COR-L47 (cell line): ENCODE results near the gene KRTAP10-3.
A peak's percentile ranks its signal among the peaks of the same experiment; 100 is the strongest.
"Not testable (repeated sequence)": the region's sequence is repeated elsewhere in the genome, so short reads cannot be mapped to it uniquely, and the experiment has no call there.

Experiments used
- DNase-seq: peaks from one replicate; lab custom pipeline; 2025; lab: John Stamatoyannopoulos, UW

The KRTAP10-3 gene, protein sequence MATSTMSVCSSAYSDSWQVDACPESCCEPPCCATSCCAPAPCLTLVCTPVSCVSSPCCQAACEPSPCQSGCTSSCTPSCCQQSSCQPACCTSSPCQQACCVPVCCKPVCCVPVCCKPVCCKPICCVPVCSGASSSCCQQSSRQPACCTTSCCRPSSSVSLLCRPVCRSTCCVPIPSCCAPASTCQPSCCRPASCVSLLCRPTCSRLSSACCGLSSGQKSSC

DNA sequence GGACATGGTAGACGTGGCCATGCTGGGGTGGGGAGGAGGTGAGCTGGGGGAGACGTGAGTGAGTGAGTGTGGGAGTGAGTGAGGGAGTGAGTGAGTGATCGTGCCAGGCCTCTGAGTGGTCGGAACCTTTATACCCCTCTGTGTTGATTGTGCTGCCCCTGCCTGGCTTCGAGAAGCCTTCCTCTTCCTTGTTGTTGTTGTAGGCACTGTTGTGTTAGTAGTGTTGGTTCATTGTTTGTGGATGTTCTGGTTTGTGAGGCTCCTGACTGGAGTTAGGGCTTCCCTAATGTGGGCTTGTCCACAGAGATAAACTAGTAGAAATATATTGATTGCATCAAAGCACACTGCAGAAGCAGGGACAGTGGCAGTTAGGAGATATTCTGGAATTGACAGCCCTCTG is at the start of gene KRTAP10-3:
Gene KRTAP10-3 (minus strand): TSS at position 101 of the 400 bp plus-strand sequence. CDS start 80 bp downstream, at position 21.
- no peak for DNase-seq

DNA sequence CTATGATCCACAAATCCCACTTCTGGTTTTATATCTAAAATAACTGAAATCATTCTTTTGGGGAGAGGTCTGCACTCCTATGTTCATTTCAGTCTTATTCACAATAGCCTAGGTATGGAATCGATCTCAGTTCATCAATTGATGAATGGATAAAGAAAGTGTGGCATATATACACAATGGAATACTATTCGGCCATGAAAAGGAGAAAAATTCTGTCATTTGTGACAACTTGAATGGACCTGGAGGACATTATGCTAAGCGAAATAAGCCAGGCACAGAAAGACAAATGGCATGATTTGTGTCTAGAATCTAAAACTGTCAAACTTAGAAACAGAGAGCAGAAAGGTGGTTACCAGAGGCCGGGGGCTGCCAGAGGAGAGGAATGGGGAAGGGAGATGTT is 47.9 kb upstream of the KRTAP10-3 start:
- no peak for DNase-seq

DNA sequence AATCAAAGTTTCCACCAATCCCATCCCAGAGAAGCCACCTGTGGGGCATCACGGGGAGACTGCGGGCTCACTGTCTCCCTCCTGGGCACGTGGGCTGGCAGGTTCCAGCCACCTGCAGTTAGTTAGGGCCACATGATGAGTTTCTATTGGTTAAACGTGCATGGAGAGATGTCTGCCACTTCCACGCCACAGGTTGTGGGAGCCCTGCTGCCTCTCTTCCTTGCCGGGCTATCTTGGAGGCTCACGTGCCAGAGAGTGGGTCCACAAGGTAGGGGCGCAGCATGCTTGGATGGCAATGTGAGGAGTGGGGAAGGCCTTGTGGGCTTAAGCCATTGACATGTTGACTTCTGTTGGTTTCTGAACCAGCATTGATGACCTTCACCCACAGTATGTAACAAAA is 45.3 kb upstream of the KRTAP10-3 start:
- no peak for DNase-seq

DNA sequence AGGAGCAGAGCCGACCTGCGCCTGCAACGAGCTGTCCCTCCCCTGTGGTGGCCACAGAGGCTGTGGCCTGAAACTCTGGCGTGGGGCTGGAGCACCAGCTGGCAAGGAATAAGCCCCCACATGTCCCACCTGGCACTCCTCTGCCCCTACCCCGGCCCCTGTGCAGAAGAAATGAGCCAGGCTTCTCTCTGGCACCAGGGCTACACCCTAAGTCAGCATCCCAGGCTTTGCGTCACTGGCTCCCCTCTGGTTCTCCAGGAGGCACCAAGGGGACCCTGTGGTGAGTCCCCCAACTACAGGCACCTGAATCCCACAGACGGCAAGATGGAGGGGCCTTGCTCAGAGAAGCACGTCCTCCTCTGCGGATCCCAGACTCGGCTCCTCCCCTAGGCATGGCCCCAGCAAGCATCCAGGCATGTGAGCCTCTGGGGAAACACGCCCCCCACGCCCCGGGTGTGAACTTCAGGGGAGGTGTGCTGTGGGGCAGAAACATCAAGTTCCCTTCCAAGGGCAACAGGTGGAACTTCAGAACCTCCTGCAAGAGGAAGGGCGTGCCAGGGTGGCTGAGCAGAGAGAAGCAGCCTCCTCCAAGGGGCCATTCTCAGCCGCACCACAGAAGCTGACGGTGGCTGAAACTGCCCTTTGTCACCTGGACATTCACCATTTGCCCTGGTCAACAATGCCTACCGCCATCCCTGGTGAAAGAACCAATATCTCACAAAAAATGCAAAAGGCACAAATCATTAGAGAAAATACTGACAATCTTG is 44.7 kb upstream of the KRTAP10-3 start:
- no peak for DNase-seq

DNA sequence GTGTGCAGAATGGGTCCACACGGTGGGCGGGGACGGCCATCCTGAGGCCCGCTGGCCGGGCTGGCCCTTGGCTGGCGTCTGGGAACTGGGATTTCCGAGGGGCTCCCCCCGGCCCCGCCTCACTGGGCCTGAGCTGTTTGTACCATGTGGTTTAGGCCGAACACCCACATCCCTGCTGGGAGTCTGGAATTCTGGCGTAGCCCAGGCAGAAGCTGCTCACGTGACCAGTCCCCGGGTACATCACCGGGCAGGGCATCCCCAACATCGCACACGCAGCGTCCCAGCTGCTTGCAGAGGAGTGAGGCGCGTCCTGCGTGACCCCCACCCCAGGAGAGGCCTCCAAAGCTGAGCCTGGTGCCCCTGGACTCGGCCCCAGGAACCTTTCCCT is 43.9 kb upstream of the KRTAP10-3 start:
- DNase-seq = no peak

DNA sequence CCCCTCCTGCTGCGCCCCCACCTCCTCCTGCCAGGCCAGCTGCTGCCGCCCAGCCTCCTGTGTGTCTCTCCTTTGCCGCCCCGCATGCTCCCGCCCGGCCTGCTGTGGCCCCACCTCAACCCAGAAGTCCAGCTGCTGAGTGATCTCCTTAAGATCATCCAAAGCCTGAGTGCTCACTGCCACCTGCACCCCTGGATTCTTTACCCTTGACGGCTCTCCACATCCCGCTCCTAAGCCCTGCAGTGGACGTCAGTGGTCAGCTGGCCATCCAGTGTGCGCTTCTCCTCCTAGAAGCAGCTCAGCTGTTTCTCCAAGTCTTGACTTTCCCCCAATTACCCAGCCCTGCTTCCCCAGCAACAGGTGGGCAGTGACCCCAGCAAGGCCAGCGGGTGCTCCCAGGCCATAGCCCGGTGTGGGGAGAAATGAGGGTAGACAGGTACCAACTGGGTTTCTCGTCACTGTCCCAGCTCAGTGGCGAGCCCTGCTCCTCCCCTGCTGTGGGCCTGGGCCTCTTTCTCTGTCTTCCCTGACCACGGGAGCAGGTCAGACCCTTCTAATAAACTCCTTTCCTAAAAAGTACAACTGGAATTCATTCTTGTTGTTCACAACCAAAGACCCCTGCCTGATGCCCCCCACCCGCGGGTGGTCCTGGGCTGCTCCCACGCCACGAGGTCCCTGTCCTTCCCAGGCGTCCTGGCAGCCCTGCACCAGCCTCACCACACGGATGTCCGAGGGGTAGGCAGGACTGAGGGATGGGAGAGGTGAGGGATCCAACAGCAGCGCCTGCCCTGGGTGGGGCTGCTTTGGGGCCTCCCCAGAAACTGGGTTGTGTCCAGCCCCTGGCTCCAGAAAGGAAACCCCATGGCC is 43.2 kb upstream of the KRTAP10-3 start:
- no peak for DNase-seq

DNA sequence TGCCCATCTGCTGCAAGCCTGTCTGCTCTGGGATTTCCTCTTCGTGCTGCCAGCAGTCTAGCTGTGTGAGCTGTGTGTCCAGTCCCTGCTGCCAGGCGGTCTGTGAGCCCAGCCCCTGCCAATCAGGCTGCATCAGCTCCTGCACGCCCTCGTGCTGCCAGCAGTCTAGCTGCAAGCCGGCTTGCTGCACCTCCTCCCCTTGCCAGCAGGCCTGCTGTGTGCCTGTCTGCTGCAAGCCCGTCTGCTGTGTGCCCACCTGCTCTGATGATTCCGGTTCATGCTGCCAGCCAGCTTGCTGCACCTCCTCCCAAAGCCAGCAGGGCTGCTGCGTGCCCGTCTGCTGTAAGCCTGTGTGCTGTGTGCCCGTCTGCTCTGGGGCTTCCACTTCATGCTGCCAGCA is 42.5 kb upstream of the KRTAP10-3 start:
- not testable (repeated sequence) for DNase-seq

DNA sequence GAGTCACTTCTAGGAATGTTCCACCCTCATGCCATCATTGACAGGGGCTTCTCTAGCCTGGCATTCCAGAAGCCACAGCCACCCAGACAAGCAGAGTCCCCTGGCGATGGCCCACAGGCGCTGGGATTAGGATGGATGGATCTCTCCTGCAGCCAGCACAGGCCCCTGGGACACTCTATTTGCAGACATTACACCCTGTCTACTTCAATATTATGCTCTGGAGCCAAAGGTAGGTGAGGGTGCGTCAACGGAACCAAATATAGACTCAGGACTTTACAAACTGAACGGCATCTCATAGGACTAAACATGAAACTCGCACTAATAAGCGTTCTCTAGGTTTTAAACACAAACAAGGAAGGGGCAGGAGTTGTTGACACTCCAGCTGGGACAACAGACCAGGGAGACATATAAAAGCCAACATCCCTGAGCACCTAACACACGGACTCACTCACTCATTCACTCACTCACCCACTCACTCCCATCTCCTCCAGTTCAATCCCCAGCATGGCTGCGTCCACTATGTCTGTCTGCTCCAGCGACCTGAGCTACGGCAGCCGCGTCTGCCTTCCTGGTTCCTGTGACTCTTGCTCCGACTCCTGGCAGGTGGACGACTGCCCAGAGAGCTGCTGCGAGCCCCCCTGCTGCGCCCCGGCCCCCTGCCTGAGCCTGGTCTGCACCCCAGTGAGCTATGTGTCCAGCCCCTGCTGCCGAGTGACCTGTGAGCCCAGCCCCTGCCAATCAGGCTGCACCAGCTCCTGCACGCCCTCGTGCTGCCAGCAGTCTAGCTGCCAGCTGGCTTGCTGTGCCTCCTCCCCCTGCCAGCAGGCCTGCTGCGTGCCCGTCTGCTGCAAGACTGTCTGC is 41.8 kb upstream of the KRTAP10-3 start, which contains the start of gene KRTAP10-7:
Gene KRTAP10-7 (plus strand): TSS at position 480 of the 861 bp plus-strand sequence. CDS start 25 bp downstream, at position 505.
- DNase-seq = not testable (repeated sequence)

DNA sequence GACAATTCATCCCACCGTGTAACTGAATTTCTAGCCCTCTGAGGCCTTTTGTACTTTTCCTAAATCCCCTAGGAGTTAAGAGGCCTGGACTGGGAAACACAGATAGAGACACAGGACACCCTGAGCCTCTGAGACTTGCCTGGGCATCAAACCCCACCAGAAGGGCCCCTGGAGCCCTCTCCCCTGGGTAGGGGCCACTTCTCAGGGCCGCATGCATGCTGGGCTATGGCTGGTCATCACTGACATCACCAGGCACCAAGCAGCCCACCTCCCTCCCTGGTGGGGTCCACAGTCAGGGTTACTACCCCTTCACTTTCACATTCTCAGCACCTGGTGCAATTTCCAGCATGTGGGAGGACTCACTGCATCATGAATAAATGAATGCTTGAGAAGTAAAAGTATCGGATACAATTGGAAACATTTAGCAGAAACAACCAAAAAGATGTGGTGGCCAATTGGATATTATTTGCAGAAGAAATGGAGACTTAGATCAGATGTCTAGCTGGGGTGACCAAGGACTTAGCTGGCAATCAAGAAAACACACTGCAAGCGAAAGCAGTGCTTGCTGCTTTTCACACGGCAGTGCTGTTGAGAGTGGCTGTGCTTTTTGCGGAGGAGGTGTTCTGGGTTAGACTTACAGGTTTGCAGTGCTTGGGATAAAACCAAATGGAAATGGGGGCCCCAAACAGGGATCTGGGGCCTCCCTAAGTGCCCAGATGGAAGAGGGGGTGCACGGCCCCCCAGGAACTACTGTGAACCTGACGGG is 40.9 kb upstream of the KRTAP10-3 start:
- DNase-seq = no peak

DNA sequence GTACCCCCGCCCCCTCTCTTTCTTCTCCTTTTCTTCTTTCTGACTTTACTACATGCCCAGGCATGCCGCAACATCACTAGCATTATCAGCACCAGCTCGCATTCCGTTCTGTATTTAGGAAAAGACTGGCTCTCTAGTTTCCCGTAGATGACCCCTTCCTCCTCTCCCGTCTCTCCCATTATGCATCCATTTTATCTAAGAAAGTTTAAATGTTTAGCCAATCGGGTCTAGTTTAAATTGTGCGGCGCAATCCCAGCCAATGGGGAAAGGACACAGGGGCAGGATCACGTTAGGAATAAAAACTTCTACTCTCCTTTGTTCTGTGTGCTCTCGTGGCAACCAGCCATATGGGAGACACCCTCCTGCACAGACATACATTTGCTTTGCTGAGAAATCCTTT is 39.5 kb upstream of the KRTAP10-3 start:
- no peak for DNase-seq

DNA sequence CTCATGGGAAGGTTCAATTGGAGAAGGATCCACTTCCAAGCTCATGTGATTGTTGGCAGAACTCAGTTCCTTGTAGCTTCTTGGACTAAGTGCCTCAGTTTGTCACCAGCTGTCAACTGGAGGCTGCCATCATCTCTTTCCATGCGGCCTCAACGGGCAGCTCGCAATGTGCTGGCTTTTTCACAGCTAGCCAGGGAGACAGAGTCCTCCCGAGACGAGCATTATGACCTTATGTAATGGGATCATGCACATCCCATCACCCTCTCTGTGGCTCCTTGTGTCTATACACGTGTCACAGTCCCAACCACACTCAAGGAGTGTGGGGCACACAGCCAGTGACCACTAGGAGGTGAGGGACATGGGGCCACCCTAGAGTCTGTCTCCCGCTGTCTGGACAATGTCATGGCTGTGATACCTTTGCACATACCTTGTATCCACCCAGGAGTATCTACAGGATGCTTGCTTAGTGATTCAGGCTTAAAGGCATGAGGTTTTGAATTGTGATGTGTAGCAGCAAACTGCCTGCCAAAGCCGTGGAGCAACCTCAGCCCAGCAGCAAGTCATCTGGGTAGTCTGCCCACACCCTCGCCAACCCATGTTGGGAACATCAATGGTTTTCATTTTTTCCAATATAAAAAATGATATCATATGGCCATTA is 37.6 kb upstream of the KRTAP10-3 start:
- DNase-seq = no peak

DNA sequence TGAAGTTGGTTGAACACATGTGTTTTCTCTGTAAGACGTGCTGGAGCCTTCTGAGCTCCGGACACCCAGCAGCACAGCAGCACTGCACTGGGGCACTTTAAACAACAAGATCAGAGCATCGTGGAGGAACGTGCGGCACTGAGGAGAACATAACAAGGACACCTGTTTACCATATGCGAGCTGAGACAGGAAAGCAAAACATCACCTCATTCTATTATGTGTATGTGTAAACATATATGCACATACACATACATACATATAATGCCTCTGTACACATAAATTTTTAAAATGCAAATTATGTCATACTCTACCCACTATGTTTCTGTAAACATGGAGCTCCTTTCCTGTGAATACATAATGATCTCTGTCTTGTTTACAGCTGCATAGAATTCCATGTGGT is 36.9 kb upstream of the KRTAP10-3 start:
- no peak for DNase-seq

DNA sequence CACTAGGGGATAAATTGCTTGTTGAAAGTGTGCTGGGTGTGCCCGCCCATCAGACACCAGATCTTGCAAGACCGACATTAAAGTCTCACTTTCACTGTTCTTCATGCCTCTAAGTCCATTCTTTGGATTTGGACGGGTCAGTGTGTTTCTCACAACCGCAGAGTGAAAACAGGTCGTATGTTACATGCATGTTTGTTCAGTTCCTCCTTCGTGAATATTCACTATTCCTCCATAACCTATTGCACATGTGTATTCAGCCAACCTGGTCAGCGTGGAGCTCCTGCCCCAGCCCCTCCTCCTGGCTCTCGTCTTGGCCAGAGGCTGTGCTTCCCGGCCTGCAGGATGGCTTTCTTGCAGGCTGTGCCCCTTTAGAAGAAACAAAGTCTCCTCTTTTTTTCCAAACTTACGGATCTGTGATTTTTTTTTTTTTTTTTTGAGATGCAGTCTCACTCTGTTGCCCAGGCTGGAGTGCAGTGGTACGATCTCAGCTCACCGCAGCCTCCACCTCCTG is 35.9 kb upstream of the KRTAP10-3 start:
- no peak for DNase-seq

DNA sequence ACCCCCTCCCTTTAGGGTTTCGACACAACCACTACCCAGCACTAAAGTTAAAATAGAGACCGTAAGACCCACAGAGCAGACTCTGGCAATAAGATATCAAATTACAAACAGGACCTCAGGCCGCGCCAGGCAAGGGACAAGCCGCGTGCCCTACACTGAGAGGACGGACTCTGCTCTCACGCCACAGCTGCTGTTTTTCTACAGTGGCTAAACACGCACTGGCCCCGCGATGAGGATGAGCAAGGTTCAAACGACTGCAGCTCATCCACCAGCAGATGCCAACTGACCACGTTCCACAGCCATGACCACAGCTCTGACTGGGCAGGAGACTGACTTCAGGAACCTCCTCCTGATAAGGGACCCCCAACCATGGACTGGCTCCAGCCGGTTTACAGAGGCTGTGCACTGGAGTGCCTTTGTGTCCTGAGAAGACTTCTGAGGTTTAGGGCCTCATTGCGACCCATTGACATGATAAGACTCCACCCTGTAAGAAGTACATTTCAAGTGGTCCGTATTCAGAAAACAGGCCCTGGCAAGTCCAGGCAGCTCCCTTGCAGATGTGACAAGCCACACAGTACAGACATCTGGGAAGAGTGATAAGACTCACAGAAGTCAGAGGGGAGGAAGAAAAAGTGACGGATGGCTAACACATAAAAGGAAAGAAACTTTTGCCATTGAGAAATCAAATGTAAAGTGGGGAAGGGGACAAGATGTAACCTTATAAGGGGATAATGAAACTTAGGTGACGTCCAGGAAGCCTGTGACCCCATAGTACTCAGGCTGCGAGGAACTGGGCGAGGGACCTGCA is 35.2 kb upstream of the KRTAP10-3 start:
- DNase-seq = no peak

DNA sequence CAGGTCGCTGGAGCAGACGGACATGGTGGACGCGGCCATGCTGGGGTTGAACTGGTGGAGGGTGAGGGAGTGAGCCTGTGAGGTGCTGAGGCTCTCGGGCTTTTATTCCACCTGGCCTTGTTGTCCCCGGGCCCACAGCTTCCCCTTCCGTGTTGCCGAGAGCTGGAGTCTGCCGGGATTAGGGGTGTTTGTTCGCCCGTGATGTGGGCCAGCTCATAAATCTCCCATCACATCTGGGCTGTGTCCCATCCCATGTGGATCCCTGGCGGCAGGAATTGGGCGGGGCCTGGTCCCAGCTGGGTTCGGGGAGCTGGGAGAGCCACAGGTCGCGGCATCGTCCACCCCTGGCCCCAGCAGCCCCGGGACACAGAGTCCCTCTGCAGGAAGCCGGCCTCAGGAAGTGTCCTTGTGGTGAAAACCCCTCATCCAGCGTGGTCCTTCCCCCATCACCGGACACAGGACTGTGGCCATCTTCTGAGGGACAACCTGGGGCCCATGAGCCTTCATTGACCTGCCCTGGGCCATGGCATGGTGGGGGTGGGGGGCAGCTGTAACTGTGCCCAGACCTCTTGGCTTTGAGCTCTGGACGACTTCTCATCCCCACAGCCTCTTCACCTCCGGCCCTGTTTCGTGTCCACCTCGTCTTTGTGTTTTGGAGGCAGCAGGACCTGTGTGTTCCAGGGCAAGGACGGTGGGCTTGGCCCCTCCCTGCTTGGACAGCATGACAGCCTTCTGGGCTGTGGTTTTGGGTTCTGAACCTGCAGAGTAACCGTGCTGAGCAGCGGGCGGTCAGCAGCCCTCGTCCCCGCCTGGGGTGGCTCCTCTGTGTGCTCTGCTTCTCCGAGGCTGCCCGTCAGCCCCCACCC is 34.1 kb upstream of the KRTAP10-3 start, which contains the start of gene KRTAP10-6:
Gene KRTAP10-6 (minus strand): TSS at position 60 of the 866 bp plus-strand sequence. CDS start 21 bp downstream, at position 39.
- no peak for DNase-seq

DNA sequence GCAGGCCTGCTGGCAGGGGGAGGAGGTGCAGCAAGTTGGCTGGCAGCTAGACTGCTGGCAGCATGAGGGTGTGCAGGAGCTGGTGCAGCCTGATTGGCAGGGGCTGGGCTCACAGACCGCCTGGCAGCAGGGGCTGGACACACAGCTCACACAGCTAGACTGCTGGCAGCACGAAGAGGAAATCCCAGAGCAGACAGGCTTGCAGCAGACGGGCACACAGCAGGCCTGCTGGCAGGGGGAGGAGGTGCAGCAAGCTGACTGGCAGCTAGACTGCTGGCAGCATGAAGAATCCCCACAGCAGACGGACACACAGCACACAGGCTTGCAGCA is 33.2 kb upstream of the KRTAP10-3 start:
- DNase-seq = not testable (repeated sequence)

DNA sequence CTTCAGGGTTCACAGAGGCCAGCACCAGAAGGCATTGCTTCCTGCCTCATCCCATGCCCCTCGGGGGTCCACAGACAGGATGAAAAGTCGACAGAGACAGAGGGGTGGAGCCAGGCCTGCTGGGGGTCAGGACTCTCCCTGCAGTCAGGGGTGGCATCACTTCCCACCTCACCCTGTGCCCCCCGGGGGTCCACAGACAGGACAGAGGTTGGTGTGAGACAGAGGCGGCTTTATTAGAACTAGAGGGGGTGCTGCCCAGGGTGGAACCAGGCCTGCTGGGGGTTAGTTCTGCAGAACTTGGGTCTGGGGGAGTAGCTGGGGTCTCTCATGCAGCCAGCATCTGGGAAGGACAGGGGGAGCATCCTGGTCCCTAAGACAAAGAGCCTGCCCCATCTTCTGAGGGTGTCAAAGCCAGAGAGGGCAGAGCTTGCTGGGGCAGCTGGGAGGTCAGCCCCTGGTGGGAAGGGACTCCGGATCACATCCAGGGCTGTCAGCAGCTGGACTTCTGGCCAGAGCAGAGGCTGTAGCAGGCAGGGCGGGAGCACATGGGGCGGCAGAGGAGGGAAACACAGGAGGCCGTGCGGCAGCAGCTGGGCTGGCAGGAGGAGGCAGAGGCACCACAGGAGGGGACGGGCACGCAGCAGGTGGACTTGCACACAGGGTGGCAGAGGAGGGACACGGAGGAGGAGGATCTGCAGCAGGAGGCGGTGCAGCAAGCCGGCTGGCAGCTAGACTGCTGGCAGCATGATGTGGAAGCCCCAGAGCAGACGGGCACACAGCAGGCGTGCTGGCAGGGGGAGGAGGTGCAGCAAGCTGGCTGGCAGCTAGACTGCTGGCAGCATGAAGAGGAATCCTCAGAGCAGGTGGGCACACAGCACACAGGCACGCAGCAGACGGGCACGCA is 32.6 kb upstream of the KRTAP10-3 start:
- DNase-seq = peak; percentile 57
